C4-2B (cell line): ENCODE results near the gene TMEM127.

Experiments
- H3K27ac ChIP-seq: fragments of 450-650 bp; 2 replicates; pipeline ENCODE4 v1.5.1; 2017
- ZFX ChIP-seq: fragments of 450-650 bp; IDR thresholded peaks from 2 replicates; pipeline ENCODE4 v1.6.1; 2017
- TF ChIP-seq, protein P1 (sequence below): fragments of 450-650 bp; conservative IDR thresholded peaks from 2 replicates; pipeline ENCODE4 v1.5.1; 2017; ENCODE audit warnings: mild to moderate bottlenecking

TMEM127 gene

DNA sequence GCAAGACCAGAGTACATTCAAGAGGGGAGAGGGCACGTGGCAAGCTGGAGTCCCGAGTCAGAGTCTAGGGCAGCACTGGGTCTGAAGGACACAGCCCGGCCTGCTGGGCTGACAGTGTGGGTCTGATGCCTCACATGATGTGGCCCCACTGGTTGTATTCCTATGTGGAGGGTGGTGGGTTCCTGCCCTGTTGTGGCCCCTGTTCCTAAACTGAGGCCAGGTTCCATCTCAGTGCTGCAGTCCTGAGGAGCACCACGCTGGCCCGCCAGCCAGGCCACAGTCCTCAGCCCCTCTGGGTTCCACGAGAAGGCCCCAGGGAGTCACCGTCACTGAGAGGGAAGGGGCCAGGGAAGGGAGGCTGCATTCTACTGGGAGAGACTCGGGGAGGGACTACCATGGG is 13.3 kb downstream of the TMEM127 start:
- H3K27ac ChIP-seq = no peak overlapping the region
- TF ChIP-seq, protein P1, sequence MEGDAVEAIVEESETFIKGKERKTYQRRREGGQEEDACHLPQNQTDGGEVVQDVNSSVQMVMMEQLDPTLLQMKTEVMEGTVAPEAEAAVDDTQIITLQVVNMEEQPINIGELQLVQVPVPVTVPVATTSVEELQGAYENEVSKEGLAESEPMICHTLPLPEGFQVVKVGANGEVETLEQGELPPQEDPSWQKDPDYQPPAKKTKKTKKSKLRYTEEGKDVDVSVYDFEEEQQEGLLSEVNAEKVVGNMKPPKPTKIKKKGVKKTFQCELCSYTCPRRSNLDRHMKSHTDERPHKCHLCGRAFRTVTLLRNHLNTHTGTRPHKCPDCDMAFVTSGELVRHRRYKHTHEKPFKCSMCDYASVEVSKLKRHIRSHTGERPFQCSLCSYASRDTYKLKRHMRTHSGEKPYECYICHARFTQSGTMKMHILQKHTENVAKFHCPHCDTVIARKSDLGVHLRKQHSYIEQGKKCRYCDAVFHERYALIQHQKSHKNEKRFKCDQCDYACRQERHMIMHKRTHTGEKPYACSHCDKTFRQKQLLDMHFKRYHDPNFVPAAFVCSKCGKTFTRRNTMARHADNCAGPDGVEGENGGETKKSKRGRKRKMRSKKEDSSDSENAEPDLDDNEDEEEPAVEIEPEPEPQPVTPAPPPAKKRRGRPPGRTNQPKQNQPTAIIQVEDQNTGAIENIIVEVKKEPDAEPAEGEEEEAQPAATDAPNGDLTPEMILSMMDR = no peak
- no peak for TF ChIP-seq ZFX

GRCh38 chr2:96251721-96252292 is 14.0 kb downstream of the TMEM127 start:
- H3K27ac ChIP-seq = no peak overlapping the region
- TF ChIP-seq ZFX = no peak
- TF ChIP-seq, protein P1 = no peak

DNA sequence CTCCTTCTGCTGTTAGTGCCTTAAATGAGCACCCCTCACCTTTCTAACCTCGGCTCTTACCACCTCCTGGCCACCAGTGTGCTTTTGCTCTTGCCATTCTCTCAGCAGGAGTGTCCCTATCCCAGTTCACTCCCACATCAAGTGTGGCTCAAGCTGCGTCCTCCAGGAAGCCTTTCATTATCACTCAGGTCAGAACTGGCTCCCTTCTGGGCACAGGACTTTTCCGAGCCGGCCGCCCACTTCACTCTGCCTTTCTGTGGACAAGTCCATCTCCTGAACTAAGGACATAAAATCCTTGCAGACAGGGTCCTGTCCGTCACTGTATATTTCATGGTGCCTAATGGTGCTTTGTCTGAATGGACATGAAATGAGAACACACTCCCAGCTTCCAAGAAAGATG is 15.6 kb downstream of the TMEM127 start:
- no peak for TF ChIP-seq ZFX
- TF ChIP-seq, protein P1 = no peak
- no peak overlapping the region for H3K27ac ChIP-seq

GRCh38 chr2:96249654-96250053 is 16.1 kb downstream of the TMEM127 start:
- no peak for TF ChIP-seq ZFX
- TF ChIP-seq, protein P1 = no peak
- H3K27ac ChIP-seq = no peak overlapping the region

- TF ChIP-seq, protein P1 = no peak
- TF ChIP-seq ZFX = no peak
- no peak overlapping the region for H3K27ac ChIP-seq
These were observed 17.2 kb downstream of the TMEM127 start for GRCh38 chr2:96248624-96249023.

- no peak for TF ChIP-seq ZFX
- TF ChIP-seq, protein P1 = no peak
- no peak overlapping the region for H3K27ac ChIP-seq
These were observed 17.9 kb downstream of the TMEM127 start for GRCh38 chr2:96247896-96248295.

DNA sequence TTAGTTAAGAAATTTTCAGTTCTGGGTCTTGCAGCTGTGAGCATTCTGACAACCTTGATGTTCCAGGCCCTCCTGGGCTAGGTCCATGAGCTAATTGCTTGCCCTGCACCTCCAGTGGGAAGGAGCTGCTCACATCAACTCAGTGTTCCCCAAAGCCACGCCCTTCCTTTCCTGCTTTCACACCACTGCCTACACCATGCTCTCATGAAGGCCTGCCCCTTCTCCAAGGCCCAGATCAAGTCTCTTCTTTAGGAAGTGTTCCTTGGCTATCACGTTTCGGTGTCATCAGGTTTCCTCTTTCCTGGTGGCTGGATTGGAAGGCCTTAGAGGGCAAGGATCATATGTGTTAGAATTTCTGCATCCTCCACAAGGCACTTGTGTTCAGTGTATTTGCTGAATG is 18.8 kb downstream of the TMEM127 start:
- TF ChIP-seq, protein P1 = no peak
- no peak for TF ChIP-seq ZFX
- H3K27ac ChIP-seq = no peak overlapping the region
